ENCODE data around the gene CCDC57.
"Not testable (repeated sequence)": the region's sequence is repeated elsewhere in the genome, so short reads cannot be mapped to it uniquely, and the experiment has no call there.

Gene CCDC57

DNA sequence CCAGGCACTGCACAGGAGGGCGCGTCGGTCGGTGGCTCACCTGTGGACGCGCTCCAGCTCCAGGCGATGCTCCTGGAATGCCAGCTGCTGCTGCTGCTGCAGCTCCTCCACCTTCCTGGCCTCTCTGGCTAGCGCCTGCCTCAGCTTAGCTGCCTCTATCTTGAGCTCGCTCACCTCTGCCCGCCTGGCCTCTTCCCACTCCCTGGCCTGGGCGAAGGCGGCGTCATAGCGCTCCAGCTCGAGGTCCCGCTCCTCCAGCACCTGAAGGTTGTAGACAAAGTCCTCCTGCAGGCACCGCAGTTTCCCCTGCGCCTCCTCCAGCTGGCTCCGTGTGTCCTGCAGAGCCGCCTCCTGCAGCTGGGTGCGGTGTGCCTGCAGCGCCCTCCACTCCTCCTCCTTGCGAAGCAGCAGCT lies 11.1 kb downstream of the CCDC57 start:
- DNase-seq (ENCODE audit: low spot score), result no peak

DNA sequence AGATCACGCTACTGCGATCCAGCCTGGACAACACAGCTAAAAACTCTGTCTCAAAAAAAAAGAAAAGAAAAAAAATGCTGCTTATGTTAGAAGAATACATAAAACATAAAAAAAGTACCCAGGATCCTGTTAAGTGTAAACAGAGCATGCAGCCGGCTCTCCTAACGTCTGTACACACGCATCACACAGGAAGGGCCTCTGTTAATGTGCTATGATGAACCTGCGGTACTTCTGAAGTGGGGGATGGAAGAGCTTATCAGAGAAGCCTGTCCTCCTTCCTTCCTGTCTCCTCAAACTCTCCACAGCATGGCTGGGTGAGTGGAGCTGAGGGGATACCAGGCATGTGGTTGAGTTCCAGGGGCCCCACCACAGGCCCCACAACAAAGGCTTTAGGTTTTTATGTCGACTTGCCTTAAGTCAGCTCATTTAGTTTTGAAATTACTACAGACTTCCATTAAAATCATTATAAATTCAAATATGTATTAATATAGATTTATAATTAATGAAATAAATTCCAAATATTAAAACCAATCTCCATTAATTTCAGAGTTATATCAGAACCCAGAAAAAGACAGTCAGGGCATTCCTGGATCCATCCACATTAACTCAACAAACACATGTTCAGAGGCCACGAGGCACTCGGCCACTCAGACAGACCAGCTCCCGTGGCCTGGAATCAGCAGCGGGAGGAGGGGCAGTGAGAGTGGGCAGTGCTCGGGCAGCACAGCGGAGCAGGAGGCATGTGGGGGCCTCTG lies 11.7 kb downstream of the CCDC57 start:
- no peak for DNase-seq (ENCODE audit: low spot score)

DNA sequence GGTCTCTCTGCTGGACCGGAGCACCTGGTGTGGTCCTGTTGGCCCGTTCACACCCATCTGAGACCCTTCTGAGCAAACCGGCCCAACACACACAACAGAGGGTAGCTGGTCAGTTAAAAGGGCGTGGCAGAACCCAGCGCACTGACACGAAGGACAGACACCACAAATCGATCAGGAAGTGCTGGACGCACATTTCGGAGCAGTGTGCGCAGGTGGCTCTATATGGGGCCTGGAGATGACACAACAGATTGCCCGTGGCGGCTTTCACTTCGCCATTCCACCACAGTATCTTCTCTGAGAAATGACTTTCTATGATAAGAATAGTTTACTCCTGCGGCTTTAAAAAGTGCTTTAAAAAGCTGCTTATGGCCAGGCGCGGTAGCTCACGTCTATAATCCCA lies 12.5 kb downstream of the CCDC57 start:
- no peak for DNase-seq (ENCODE audit: low spot score)

DNA sequence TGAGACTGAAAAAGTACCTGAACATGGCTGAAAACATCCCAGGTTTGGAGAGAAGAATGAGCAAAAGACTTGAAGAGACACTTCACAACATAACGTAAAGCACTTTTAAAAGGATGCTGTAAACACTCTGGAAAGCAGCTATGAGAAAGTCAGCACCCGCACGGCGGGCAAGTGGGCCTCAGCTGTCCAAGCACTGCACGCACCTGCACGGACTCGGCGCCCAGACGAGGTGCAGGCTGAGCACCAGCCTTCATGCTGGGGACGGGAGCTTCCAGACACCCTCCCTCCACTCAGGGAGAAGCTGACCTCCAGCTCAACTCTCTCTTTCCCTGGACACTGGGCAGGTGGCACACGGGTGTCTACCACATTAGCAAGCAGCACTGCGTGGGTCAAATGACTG lies 13.1 kb downstream of the CCDC57 start:
- no peak for DNase-seq (ENCODE audit: low spot score)

DNA sequence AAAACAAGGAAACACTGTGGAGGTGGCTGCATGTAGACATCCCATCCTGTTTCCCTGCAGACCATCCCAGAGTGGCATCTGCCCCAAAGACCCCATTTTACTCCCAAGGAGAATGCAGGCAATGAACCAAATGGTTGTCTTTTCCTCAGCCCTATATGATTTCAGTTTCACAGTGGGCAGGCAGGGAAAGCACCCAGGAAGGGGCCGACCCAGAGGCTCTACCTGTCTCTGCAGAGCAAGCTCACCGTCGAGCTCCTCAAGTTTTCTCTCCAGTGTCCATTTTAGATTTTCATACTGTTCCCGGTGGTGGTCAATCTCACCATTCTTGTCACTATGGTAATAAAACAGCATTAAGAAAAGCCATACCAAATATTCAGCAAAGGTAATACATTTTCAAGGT lies 14.6 kb downstream of the CCDC57 start:
- DNase-seq (ENCODE audit: low spot score), result no peak

DNA sequence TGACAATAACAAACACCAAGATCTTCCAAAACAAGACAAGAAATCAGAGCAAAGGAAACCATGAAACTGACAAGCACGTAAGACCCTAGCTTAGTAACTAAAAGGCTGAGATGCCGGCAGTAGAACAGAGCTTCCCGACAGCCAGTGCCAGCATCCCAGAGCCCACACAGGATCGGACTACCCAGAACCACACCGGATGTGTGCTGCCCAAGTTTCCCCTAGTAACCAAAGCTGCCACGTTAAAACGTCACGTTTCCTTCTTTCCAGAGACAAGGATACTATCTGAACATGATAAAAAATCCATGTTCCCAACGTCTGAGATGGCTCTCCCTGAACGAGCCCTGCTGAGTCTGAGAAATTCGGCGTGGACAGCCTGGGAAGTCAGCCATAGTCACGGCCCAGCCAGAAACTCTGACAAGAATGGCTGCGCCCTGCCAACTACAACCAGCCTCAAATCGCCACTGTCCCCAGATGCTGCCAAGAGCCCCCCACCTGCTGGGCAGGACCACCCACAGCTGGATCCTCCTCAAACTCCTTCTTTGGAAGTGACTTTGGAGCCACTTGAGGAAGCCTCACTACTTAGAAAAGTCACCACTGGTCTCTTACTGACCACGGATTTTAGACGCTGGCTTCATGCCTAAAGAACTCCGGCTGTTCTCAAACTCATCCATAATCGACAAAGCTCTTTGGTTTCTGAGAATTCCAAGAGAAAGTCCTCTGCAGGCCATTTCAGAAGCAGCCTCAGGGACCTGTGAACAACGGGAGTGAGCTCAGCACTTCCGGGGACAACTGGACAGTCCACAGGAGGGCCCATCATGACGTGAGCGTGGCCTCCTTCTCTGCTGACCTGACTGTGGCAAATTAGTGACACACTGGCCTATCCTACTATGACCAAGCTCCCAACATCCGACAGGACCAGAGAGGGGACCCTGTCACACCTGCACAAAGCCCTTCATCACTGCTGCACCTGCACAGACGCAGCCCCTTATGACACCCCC lies 16.7 kb downstream of the CCDC57 start:
- DNase-seq (ENCODE audit: low spot score), result no peak

DNA sequence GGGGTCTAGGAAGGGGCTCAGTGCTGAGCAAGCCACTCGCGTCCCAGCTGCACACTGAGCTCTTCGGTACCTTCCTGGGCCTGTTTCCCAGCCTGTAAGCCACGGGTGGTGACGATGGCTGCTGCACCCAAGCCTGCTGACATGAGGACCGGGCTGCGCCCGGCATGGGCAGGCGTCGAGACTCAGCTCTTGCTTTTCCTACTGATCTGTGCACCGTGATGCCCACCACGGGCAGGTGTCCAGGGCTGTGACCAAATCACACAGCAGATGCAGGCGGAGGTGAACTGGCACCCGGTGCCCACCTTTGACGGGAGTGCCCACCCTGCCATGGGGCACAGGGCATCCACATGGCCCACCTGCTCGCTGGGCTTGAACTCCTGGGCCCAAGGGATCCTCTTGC lies 17.9 kb downstream of the CCDC57 start:
- no peak for DNase-seq (ENCODE audit: low spot score)

DNA sequence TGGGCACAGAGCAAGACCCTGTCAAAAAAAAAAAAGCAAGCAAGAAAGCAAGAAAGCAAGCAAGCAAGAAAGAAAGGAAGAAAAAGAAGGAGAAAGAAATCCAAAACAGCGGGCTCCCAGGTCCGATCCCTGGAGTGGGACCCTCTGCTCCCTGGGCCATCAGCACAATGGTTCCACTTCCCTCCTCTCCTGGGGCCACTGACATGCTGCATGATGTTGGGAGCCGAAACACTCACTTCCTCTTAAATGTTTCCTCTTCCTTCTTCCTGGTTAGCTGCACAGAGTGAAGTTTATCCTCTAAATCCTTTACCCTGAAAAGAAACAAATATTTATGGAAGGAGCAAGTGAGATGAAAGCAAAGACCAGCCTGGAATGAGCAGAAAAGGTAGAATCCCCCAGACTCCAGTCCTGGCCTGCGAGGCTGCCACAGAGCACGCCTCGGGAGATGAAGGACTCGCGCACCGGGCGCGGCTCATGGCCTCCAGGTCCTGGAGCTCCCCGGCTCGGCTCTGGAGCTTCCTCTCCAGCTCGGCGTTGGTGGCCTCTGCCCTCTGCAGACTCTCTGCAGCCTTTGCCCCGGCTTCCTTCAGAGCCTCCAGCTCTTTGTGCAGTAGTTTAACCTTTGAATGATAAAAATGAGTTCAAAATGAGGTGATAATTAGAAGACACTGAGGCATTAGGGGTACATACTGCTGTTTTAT lies 19.0 kb downstream of the CCDC57 start:
- no peak for DNase-seq (ENCODE audit: low spot score)

DNA sequence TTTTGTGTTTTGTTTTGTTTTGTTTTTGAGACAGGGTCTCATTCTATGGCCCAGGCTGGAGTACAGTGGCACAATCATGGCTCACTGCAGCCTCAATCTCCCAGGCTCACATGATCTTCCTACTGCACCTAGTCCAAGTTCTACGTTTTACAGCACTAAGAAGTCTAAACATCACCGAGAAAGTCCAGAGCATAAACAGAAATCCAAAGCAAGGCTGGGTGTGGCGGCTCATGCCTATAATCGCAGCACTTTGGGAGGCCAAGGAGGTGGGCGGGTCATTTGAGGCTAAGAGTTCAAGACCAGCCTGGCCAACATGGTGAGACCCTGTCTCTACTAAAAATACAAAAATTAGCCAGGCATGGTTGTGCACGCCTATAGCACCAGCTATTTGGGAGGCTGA lies 19.6 kb downstream of the CCDC57 start:
- not testable (repeated sequence) for DNase-seq (ENCODE audit: low spot score)

DNA sequence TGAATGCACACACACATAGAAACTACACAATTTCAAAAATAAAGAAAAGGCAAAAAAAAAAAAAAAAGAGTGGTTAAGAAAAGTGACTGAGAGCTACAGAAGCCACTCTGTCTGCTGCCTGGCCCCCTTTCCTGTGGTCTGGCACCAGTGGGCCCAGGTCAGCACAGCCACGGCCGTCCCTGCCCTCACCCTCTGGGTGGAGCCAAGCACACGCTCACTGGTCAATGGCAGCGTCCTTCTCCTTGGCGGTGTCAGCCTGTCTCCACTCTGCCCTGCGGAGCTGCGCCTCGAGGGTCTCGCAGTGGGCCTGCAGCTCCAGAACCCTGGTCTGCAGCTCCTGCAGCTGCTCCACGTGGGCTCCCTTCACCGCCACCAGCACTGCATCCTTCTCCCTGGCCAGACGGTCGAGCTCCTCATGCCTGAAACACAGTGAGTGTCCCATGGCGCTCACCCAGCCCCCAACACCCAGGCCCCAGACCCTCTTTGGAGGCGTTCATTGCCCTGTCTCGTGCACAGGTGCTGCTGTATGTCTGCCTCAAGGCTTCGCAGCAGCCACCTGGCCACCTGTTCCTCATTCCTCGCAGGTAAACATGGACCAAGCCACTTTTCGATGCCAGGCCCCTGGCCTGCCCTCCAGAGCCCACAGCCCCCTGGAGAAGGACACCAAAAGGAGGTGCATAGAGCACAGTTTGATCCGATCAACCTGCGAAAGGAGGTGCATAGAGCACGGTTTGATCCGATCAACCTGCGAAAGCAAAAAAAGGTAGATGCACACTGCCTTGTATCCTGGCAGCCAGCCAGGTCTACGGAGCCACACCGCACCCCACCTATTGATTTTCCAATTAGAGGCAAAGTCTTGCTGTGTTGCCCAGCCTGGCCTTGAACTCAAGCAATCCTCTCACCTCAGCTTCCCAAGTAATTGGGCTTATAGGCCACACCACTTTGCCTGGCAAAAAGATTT lies 24.4 kb downstream of the CCDC57 start:
- DNase-seq (ENCODE audit: low spot score), result no peak

DNA sequence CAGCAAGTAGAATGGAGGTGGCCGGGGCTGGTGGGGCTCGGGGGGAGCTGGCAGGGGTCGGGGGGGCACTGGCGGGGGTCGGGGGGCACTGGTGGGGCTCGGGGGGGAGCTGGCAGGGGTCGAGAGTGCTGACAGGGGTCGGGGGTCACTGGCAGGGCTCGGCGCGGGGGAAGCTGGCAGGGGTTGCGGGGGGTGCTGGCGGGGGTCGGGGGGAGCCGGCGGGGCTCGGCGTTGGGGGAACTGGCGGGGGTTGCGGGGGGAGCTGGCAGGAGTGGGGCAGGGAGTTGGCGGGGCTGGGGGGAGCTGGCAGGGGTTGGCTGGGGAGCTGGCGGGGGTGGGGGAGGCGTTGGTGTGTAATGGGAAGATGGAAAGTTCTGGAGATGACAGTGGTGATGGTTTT lies 25.1 kb downstream of the CCDC57 start:
- no peak for DNase-seq (ENCODE audit: low spot score)

DNA sequence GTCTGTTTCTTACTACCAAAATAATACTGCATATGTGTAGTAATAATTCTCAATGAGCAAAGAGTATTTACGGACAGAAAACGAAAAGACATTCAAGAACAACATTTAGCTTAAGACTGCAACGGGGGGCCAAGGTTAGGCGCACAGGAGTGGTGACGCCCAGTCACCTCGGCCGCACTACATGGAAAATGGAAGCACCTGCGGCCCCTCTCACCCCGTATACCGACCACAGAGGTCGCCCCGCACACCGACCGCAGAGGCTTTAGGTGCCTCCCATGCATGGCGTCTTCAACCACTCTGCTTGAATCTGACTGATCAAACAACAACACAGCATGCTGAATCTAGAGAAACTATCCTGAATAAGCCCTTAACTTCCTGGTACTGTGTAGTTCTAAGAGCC lies 26.4 kb downstream of the CCDC57 start:
- no peak for DNase-seq (ENCODE audit: low spot score)

DNA sequence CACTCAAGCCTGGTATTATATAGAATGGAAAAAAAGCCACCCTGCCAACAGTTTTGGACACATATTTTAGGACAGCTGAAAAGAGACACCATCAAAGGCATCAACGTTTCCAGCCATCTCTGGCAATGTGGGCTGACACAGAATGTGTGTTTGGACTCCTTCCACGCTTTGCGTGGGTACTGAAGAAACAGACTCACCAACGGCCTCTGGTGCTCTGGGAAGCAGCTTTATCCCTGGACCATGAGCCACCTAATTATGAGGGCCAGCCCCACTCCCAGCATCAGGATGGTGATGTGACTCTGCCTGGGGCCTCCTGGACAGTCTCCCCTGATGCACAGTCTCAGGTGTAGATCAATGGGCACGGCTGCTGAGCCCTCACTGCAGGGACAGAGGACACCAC lies 27.9 kb downstream of the CCDC57 start:
- DNase-seq (ENCODE audit: low spot score), result no peak

DNA sequence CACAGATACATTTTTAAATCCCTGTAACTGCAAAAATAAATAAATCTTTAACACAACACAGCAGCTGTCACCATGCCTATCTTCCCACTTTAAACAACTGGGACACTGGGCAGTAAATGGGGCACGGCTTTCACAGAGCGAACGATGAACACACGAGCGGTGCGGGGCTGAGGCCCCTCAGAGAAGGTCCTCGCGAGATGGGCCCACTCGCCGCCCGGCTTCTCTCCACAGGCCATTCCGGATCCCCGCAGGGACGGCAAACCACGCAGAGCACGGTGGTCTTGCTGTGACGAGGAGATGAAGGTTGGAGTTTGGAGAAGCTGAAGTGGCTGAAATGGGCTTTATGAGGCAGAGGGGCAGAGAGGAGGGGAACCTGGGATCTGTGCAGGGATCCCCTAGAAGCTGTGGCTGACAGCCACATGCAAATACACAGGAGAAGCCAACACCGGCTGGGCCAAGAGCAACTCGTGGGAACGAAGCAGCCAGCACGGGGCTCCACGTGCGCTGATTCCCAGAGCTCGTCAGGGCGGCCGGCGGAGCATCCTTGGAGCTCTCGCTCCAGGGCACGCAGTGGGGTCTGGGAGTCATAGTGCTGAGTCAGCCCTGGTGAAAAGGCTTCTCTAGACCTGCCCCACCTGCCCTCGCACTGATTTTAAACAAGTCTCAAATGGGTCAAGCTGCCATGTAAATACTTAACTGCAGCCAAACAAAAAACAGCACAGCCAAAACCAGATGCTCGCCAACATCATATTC lies 31.7 kb downstream of the CCDC57 start:
- DNase-seq (ENCODE audit: low spot score), result no peak

DNA sequence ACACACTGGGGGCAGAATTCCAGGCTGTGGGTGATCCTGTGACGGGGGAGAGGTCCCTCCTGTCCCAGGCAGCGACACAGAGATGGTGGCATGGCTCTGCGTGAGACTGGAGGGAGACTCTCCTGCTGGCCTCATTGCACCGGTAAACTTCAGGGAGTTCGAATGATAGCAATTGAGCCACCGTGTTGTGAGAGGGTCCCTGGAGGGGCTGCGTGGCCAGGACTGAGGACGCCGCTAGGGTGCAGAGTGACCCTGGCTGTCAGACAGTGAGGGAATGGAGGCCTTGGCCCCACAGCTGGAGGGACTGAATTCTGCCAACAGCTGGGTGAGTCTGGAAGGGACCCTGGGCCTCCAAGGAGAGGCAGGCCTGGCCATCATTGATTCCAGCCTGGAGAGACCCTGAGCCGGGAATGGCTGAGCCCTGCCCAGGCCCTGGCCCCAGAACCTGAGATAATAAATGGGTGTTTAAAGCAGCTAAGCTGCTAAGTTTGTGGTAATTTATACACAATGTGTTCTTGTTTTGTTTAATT lies 32.6 kb downstream of the CCDC57 start:
- DNase-seq (ENCODE audit: low spot score), result no peak

DNA sequence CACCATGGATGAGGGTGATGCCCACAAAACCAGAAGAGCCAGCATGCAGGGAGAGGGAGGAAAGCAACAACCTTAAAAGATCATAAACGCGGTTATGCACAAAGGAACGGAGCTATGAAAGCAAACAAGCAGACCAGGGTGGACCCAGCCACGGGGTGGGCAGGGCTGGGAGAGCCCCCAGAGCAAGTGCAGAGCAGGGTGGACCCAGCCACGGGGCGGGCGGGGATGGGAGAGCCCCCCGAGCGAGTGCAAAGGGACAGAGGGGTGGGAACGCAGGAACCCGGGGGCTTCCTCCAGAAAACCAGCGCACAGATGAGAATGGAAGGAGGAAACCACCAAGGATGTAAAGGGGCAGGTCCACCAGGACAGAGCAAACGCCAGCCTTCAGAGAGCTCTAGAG lies 33.2 kb downstream of the CCDC57 start:
- no peak for DNase-seq (ENCODE audit: low spot score)

DNA sequence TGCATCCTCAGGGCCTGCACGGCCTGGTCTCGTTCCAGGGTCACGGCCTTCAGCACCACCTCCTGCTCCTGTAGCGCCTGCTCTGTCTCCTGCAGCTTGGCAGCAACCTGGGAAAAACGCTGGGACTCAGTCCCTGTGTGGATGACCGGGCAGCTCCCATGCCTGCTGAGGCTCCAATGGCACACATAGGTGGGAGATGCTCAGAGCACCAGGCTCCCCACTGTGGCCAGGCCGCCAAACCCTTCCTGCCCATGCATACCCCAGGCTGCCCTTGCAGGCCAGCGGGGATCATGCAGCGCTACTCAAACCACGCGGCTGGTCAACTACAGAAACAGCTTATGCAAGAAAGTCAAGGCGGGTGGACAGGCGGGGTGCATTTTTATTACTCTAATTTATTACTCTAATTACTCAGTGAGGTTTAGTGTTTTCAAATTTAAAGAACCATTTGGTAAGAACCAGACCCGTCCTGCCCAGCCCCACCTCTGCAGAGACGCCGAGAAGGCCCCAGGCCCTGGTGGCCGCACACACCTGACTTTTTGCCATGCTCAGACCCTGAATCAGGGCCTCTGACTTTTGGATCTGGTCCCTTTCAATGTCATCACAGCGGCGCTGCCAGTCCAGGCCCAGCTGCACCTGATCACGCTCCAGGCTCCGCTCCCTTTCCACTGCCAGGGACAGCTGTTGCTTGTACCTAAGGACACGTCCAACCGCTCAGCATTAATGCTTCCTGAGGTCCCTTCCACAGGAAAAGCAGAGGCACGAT lies 34.0 kb downstream of the CCDC57 start:
- no peak for DNase-seq (ENCODE audit: low spot score)

DNA sequence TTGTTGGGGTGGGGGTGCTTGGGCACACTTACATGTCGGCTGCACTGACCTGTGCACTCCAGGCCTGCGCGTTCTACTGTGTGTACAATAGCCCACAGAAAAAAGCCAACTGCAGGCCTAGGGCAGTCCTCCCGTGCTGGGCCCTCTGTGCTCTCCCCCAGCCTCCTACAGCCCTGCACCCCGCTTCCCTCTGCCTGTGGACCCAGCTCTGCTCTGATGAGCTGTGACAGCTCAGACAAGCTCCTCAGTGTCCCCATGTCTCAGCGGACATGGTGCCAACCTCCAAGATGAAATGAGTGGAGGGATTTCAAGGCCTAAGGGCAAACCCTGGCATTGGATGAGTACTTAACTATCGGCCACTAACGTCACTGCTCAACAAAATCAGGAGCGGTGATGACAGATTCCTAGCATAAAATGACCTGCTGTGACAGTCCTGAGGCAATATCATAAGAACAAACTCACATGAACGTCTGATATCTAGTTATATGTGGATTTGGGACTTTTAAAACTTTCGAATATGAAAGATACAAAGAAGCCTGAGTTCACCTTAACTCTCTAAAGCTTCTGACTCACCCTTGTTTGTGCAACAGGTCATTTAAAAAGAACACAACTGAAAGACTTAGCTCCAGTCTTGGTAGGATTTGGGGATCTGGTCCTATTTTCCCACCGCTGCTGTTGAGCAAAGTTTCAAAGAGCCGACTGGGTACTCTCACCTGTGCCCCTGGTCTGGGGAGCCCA lies 34.7 kb downstream of the CCDC57 start:
- no peak for DNase-seq (ENCODE audit: low spot score)

DNA sequence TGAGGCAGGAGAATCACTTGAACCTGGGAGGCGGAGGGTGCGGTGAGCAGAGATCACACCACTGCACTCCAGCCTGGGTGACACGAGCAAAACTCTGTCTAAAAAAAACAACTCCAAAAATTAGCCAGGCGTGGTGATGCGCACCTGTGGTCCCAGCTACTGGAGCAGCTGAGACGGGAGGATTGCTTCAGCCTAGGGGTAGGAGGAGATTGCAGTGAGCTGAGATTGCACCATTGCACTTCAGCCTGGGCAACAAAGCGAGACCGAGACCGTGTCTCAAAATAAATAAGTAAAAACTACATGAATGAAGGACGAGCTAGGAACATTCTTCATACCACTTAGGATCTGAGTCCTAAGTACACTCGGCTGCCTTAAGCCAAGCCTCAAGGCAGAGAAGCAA lies 35.4 kb downstream of the CCDC57 start:
- no peak for DNase-seq (ENCODE audit: low spot score)

Data from hematopoietic multipotent progenitor cell treated with erythropoietin and hydrocortisone succinate and interleukin-3 and kit ligand, for 15 days (in vitro differentiated cells).